ENCODE results near the gene EOMES. TPM values are rescaled to one million over a fixed set of nuclear protein-coding genes. Genes with fewer than 3 reads are reported as not detected.

EOMES gene
- total RNA-seq, 1 experiment from 2014 or later, result 0.43 TPM

- H3K9me3 Mint-ChIP-seq (ENCODE audit: unreplicated experiment), result no peaks in the 10 kb centered on the region
- H3K4me3 Mint-ChIP-seq (ENCODE audit: unreplicated experiment), result no peak overlapping the region
- Histone ChIP-seq H3K4me1 (no peaks in the 10 kb centered on the region), H3K9me3 (no peaks in the 10 kb centered on the region), H3K27me3 (replicated peaks; ENCODE audit: control insufficient read depth, insufficient read depth, low read length) (no peaks in the 10 kb centered on the region), H3K4me3 (ENCODE audit: low read depth, low read length) (no peak overlapping the region), H3K36me3 (ENCODE audit: control insufficient read depth, insufficient read depth, low read length) (no peaks in the 10 kb centered on the region)
- no peak for TF ChIP-seq CTCF (IDR thresholded peaks at IDR 0.05; ENCODE audit: insufficient read depth in 1 of 2, low read depth in 1 of 2, low read length in 1 of 2, severe bottlenecking in 1 of 2, unreplicated experiment in 1 of 2)
- intact Hi-C loops (cut with micrococcal nuclease; ENCODE audit: unreplicated experiment), result no loop called here
- peaks cover 14% of the 10 kb centered on the region for H3K27me3 Mint-ChIP-seq (ENCODE audit: insufficient read depth, unreplicated experiment)
- ChIA-PET POLR2A (no interaction called here), CTCF (no interaction called here)
- BruUV-seq (replicated peaks), result no TSS peak
- no peak for DNase-seq
- H3K36me3 Mint-ChIP-seq (ENCODE audit: insufficient read depth, unreplicated experiment), result no peaks in the 10 kb centered on the region
- no peak overlapping the region for H3K27ac Mint-ChIP-seq (ENCODE audit: unreplicated experiment)
- H3K4me1 Mint-ChIP-seq (ENCODE audit: low read depth, unreplicated experiment), result no peaks in the 10 kb centered on the region
Measured at GRCh38 chr3:27749643-27750042, 27.5 kb upstream of the EOMES start.

- intact Hi-C loops (cut with micrococcal nuclease; ENCODE audit: unreplicated experiment), result loop anchor here (2.0 kb wide), 1 partner anchor 34 kb away; no protein-coding TSS in a partner anchor
- POLR2A ChIA-PET, result no interaction called here
- no peaks in the 10 kb centered on the region for H3K4me1 Mint-ChIP-seq (ENCODE audit: low read depth, unreplicated experiment)
- peaks cover 10% of the 10 kb centered on the region for H3K9me3 Mint-ChIP-seq (ENCODE audit: unreplicated experiment)
- H3K27ac Mint-ChIP-seq (ENCODE audit: unreplicated experiment), result no peak overlapping the region
- no peaks in the 10 kb centered on the region for H3K9me3 ChIP-seq
- H3K4me1 ChIP-seq, result no peaks in the 10 kb centered on the region
- BruUV-seq (replicated peaks), result no TSS peak
- H3K4me3 ChIP-seq (ENCODE audit: low read depth, low read length), result no peak overlapping the region
- no peaks in the 10 kb centered on the region for H3K36me3 Mint-ChIP-seq (ENCODE audit: insufficient read depth, unreplicated experiment)
- peaks cover 9% of the 10 kb centered on the region for H3K27me3 Mint-ChIP-seq (ENCODE audit: insufficient read depth, unreplicated experiment)
- DNase-seq, result no peak
- TF ChIP-seq CTCF (IDR thresholded peaks at IDR 0.05; ENCODE audit: insufficient read depth in 1 of 2, low read depth in 1 of 2, low read length in 1 of 2, severe bottlenecking in 1 of 2, unreplicated experiment in 1 of 2), result no peak
- H3K27me3 ChIP-seq (replicated peaks; ENCODE audit: control insufficient read depth, insufficient read depth, low read length), result no peaks in the 10 kb centered on the region
- CTCF ChIA-PET, result interaction anchor here (0.7 kb wide), 1 partner anchor 35 kb away, joined by 3 read pairs; no protein-coding TSS in a partner anchor
- no peak overlapping the region for H3K4me3 Mint-ChIP-seq (ENCODE audit: unreplicated experiment)
- no peaks in the 10 kb centered on the region for H3K36me3 ChIP-seq (ENCODE audit: control insufficient read depth, insufficient read depth, low read length)
Measured at GRCh38 chr3:27746838-27747237, 24.7 kb upstream of the EOMES start.

GRCh38 chr3:27740854-27741253 is 18.7 kb upstream of the EOMES start:
- H3K9me3 Mint-ChIP-seq (ENCODE audit: unreplicated experiment), result peaks cover 10% of the 10 kb centered on the region
- no peak for TF ChIP-seq CTCF (IDR thresholded peaks at IDR 0.05; ENCODE audit: insufficient read depth in 1 of 2, low read depth in 1 of 2, low read length in 1 of 2, severe bottlenecking in 1 of 2, unreplicated experiment in 1 of 2)
- CTCF ChIA-PET, result interaction anchor here (1.4 kb wide), 1 partner anchor 29 kb away, joined by 3 read pairs; no protein-coding TSS in a partner anchor
- no TSS peak for BruUV-seq (replicated peaks)
- Histone ChIP-seq H3K4me3 (ENCODE audit: low read depth, low read length) (no peak overlapping the region), H3K36me3 (ENCODE audit: control insufficient read depth, insufficient read depth, low read length) (no peaks in the 10 kb centered on the region), H3K9me3 (no peaks in the 10 kb centered on the region), H3K4me1 (no peaks in the 10 kb centered on the region), H3K27me3 (replicated peaks; ENCODE audit: control insufficient read depth, insufficient read depth, low read length) (no peaks in the 10 kb centered on the region)
- intact Hi-C loops (cut with micrococcal nuclease; ENCODE audit: unreplicated experiment), result no loop called here
- no peaks in the 10 kb centered on the region for H3K27me3 Mint-ChIP-seq (ENCODE audit: insufficient read depth, unreplicated experiment)
- DNase-seq, result no peak
- H3K27ac Mint-ChIP-seq (ENCODE audit: unreplicated experiment), result no peak overlapping the region
- H3K4me1 Mint-ChIP-seq (ENCODE audit: low read depth, unreplicated experiment), result no peaks in the 10 kb centered on the region
- no peak overlapping the region for H3K4me3 Mint-ChIP-seq (ENCODE audit: unreplicated experiment)
- no peaks in the 10 kb centered on the region for H3K36me3 Mint-ChIP-seq (ENCODE audit: insufficient read depth, unreplicated experiment)
- POLR2A ChIA-PET, result no interaction called here

Data from Caco-2 (cell line).